RWPE2 (cell line): ENCODE measurements around the gene APOBEC3B.

ENCODE experiments used
- ATAC-seq: fragments of 200-7000 bp; cut with Tn5 transposase; 3 replicates; pipeline ENCODE4 v1.9.1; 2021; ENCODE audit warnings: low read depth
- DNase-seq: peaks from one replicate; pipeline ENCODE4 v3.0.0-alpha.2; 2020; ENCODE audit warnings: low spot score
- H3K27ac ChIP-seq: fragments of 450-650 bp; 2 replicates; pipeline ENCODE4 v1.5.1; 2017; ENCODE audit warnings: mild to moderate bottlenecking; ENCODE audit not compliant: poor library complexity, severe bottlenecking
- H3K27me3 ChIP-seq: fragments of 250-450 bp; sonication (Bioruptor Pico); 2 replicates; pipeline ENCODE4 v1.5.1; 2021; ENCODE audit warnings: mild to moderate bottlenecking, moderate library complexity; ENCODE audit not compliant: insufficient read depth, poor library complexity, severe bottlenecking
- H3K36me3 ChIP-seq: fragments of 250-450 bp; sonication (Bioruptor Pico); 2 replicates; pipeline ENCODE4 v1.5.1; 2020; ENCODE audit warnings: low read depth, mild to moderate bottlenecking, moderate library complexity
- H3K4me1 ChIP-seq: fragments of 250-450 bp; sonication (Bioruptor Pico); 2 replicates; pipeline ENCODE4 v1.5.1; 2021; ENCODE audit warnings: mild to moderate bottlenecking, moderate library complexity; ENCODE audit not compliant: insufficient read depth, poor library complexity, severe bottlenecking
- H3K4me3 ChIP-seq: fragments of 250-450 bp; sonication (Bioruptor Pico); 2 replicates; pipeline ENCODE4 v1.5.1; 2021; ENCODE audit warnings: mild to moderate bottlenecking, moderate library complexity; ENCODE audit not compliant: severe bottlenecking
- H3K9me3 ChIP-seq: fragments of 250-450 bp; sonication (Bioruptor Pico); 2 replicates; pipeline ENCODE4 v1.5.1; 2021; ENCODE audit warnings: mild to moderate bottlenecking, moderate library complexity; ENCODE audit not compliant: severe bottlenecking
- TF ChIP-seq, protein P1 (sequence below): fragments of 450-650 bp; IDR thresholded peaks from one replicate; pipeline ENCODE4 v1.5.1; 2017; ENCODE audit warnings: mild to moderate bottlenecking, moderate library complexity; ENCODE audit not compliant: poor library complexity, severe bottlenecking

The APOBEC3B gene

DNA sequence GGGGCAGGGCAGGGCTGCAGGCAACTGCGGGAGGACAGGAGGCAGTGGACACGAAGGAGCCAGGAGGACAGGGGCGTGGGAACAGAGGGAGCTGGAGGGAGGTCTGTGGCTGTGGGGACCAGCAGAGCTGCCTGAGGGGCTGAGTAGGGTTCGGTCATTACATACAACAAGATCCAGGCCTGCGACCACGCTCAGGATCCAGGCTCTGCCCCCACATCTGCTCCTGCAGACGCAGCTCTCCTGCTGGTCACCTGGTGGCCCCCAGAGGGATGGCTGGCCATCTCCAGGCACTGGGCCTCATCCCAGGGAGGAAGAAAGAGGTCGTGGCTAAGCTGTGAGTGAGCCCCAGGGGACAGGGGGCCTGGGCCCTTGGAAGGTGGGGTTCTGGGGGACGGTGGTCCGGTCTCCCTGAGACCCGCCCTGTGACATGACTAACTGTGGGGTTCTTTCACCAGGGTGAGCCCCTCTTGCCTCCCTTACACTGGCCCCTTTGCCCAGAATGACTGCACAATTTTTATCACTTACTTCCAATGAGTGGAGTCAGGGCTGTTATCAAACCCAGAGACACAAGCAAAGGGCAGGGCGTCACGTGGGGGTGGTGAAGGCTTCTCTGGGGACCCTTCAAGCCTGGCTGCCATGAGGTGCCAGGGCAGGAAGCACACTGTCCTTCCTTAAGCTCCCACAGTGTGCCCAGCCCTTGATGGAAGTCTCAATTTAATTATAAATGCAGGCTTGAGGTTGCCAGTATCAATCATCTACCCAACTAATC, 31.4 kb upstream of the APOBEC3B start:
- ATAC-seq (no peak), DNase-seq (no peak)
- TF ChIP-seq, protein P1, sequence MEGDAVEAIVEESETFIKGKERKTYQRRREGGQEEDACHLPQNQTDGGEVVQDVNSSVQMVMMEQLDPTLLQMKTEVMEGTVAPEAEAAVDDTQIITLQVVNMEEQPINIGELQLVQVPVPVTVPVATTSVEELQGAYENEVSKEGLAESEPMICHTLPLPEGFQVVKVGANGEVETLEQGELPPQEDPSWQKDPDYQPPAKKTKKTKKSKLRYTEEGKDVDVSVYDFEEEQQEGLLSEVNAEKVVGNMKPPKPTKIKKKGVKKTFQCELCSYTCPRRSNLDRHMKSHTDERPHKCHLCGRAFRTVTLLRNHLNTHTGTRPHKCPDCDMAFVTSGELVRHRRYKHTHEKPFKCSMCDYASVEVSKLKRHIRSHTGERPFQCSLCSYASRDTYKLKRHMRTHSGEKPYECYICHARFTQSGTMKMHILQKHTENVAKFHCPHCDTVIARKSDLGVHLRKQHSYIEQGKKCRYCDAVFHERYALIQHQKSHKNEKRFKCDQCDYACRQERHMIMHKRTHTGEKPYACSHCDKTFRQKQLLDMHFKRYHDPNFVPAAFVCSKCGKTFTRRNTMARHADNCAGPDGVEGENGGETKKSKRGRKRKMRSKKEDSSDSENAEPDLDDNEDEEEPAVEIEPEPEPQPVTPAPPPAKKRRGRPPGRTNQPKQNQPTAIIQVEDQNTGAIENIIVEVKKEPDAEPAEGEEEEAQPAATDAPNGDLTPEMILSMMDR: no peak
- Histone ChIP-seq H3K27me3 (peaks cover 20% of the 10 kb centered on the region), H3K27ac (no peak overlapping the region), H3K4me1 (no peaks in the 10 kb centered on the region), H3K9me3 (no peaks in the 10 kb centered on the region), H3K4me3 (no peak overlapping the region), H3K36me3 (no peaks in the 10 kb centered on the region)

DNA sequence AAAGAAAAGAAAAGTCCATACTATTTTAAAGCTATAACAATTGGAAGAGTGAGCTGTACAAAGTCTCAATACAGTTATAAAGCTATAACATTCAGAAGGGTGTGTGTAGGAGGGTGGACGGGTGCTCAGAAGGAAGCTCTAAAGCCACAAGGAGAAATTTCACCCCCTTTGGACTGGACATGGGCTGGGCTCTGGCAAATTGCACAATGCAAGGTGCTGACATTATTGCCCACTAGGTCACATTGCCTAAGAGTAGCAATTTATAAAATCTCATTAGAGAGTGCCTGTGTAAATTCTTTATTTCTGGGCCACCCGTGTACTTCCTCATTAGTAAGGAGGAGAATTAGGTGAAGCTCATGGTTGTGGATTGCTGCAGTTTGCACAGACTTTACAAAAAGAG, 30.4 kb upstream of the APOBEC3B start:
- H3K4me1 ChIP-seq: no peaks in the 10 kb centered on the region
- ATAC-seq (no peak), DNase-seq (no peak)
- peaks cover 12% of the 10 kb centered on the region for H3K27me3 ChIP-seq
- no peak overlapping the region for H3K27ac ChIP-seq
- no peaks in the 10 kb centered on the region for H3K36me3 ChIP-seq
- no peak overlapping the region for H3K4me3 ChIP-seq
- TF ChIP-seq, protein P1: no peak
- H3K9me3 ChIP-seq: no peaks in the 10 kb centered on the region

DNA sequence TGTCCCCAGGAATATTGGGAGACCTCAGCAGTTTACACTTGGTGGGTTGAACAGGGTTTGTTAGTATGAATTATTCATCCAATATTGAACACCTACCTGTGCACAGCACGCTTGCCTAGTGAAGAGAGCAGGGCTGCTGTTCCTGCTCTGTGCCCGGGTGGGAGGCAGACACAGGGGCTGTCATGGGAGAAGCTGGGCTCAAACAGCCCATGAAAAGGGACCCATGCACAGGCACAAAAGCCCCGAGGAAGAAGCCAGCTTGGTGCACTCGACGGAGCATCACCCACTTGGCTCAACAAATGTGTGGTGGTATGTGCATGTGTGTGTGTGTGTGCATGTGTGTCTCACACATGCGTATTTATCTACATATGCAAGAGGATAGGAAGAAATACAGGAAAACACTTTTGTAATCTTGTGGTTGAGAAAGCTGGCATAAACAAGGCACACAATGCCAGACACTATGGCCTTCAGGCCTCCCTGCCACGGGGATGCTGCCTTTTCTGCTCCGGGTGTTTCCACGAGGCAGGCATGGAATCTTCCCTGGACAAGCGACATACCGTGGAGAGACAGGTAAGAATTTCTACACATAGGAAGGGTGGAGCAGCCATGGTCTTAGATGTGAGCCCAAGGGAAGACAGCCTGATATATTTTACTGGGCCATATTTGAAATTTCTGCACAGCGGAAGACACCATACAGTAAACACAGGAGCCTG, 29.7 kb upstream of the APOBEC3B start:
- DNase-seq: no peak
- no peak for ATAC-seq
- H3K27me3 ChIP-seq: peaks cover 5% of the 10 kb centered on the region
- TF ChIP-seq, protein P1: no peak
- H3K4me1 ChIP-seq: no peaks in the 10 kb centered on the region
- no peaks in the 10 kb centered on the region for H3K36me3 ChIP-seq
- H3K9me3 ChIP-seq: no peaks in the 10 kb centered on the region
- no peak overlapping the region for H3K4me3 ChIP-seq
- H3K27ac ChIP-seq: no peak overlapping the region

DNA sequence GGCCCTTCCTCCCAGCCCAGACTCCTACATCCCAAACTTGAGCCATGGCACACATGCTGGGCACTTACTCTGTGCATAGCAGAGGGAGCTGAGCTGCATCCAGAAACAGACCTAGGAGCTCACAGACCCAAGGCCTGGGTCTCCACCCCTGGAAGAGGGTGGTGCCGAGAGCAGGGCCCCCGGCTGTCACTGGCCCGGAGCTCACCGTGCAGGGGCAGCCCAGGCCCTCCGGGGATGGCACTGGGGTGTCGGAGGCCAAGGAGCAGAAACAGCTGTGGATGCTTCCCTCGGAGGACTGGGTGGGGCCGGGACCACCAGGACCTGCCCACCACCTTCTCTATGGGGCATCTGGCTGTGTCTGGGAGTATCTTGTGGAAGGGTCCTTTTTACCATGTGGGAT, 29.1 kb upstream of the APOBEC3B start:
- no peak for ATAC-seq
- no peak overlapping the region for H3K4me3 ChIP-seq

More for the DNA sequence above, 29.1 kb upstream of the APOBEC3B start:
- DNase-seq: no peak
- H3K27ac ChIP-seq: no peak overlapping the region
- H3K4me1 ChIP-seq: no peaks in the 10 kb centered on the region
- peaks cover 3% of the 10 kb centered on the region for H3K27me3 ChIP-seq
- TF ChIP-seq, protein P1: no peak
- H3K9me3 ChIP-seq: no peaks in the 10 kb centered on the region
- no peaks in the 10 kb centered on the region for H3K36me3 ChIP-seq
